Panc1 (cell line): ENCODE results near the gene ROBO1.

Experiments
- CTCF ChIP-seq: fragments of 450-650 bp; IDR thresholded peaks from 2 replicates; pipeline ENCODE4 v1.5.1; 2017; ENCODE audit warnings: mild to moderate bottlenecking
- POLR2AphosphoS5 ChIP-seq: IDR thresholded peaks from 2 replicates; pipeline ENCODE4 v1.6.1; 2012; ENCODE audit warnings: mild to moderate bottlenecking, low read depth, low read length, moderate library complexity
- REST ChIP-seq, 2 experiments: IDR thresholded peaks; 2 replicates each; pipeline ENCODE4 v1.6.1; 2011 to 2012; ENCODE audit warnings: low read depth in 2 of 2, control low read depth in 1 of 2, low read length in 1 of 2, mild to moderate bottlenecking in 1 of 2, moderate library complexity in 1 of 2; ENCODE audit not compliant: insufficient read depth in 1 of 2

GRCh38 chr3:78588906-78589621 is 1178.7 kb downstream of the ROBO1 start:
- TF ChIP-seq CTCF, result no peak
- TF ChIP-seq REST (IDR thresholded peaks at IDR 0.05; ENCODE audit: insufficient read depth in 1 of 2, low read depth in 2 of 2, low read length in 1 of 2), result no peak
- TF ChIP-seq POLR2AphosphoS5, result no peak
